Endothelial cell of umbilical vein (primary cell): ENCODE measurements around the gene ATRNL1.
"Not testable (repeated sequence)": the region's sequence is repeated elsewhere in the genome, so short reads cannot be mapped to it uniquely, and the experiment has no call there.

ENCODE experiments used
- CTCF ChIP-seq, 2 donors: IDR thresholded peaks; 1 replicate in 1 of 2; 2 replicates in 1 of 2; pipeline ENCODE4 v1.5.1; 2011; ENCODE audit warnings: low read length in 2 of 2, mild to moderate bottlenecking in 2 of 2, moderate library complexity in 2 of 2, control low read depth in 1 of 2, inconsistent platforms in 1 of 2, low read depth in 1 of 2; ENCODE audit not compliant: insufficient read depth in 1 of 2; ENCODE audit errors: extremely low read depth in 1 of 2
- EZH2 ChIP-seq: IDR thresholded peaks from 2 replicates; pipeline ENCODE4 v1.6.1; 2012; ENCODE audit warnings: borderline replicate concordance, low read depth, mild to moderate bottlenecking, moderate library complexity, low read length, inconsistent platforms; ENCODE audit not compliant: severe bottlenecking
- FOS ChIP-seq: IDR thresholded peaks from 2 replicates; pipeline ENCODE4 v1.6.1; 2011; ENCODE audit warnings: mild to moderate bottlenecking, low read length, moderate library complexity, borderline replicate concordance; ENCODE audit not compliant: insufficient read depth
- JUN ChIP-seq: IDR thresholded peaks from 2 replicates; pipeline ENCODE4 v1.6.1; 2011; ENCODE audit warnings: borderline replicate concordance, low read depth; ENCODE audit not compliant: insufficient read length, insufficient read depth
- POLR2A ChIP-seq: IDR thresholded peaks from 2 replicates; pipeline ENCODE4 v1.6.1; 2012; ENCODE audit warnings: low read depth, mild to moderate bottlenecking, control low read depth, low read length

DNA sequence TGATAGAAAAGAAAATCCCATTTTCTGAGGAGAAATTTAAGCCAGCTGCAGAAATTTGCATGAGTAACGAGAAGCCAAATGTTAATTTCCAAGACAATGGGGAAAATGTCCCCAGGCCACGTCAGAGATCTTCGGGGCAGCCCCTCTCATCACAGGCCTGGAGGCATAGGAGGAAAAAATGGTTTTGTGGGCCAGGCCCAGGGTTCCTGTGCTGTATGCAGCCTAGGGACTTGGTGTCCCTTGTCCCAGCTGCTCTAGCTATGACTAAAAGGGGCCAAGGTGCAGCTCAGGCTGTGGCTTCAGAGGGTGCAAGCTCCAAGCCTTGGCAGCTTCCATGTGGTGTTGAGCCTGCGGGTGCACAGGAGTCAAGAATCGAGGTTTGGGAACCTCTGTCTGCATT lies 12.2 kb downstream of the ATRNL1 start:
- TF ChIP-seq POLR2A; JUN; EZH2; CTCF (IDR thresholded peaks at IDR 0.05; ENCODE audit: extremely low read depth in 1 of 2, insufficient read depth in 1 of 2, low read depth in 1 of 2, low read length in 2 of 2); FOS: not testable (repeated sequence)
